Measurements from ENCODE around the gene SLC24A5. TPM values are rescaled to one million over a fixed set of nuclear protein-coding genes. Genes with fewer than 3 reads are reported as not detected.

Gene SLC24A5
- total and polyA plus RNA-seq, 10 of the 15 experiments (the other 5 are each of a cell fraction or from before 2014, with no cell fraction given), result not detected

DNA sequence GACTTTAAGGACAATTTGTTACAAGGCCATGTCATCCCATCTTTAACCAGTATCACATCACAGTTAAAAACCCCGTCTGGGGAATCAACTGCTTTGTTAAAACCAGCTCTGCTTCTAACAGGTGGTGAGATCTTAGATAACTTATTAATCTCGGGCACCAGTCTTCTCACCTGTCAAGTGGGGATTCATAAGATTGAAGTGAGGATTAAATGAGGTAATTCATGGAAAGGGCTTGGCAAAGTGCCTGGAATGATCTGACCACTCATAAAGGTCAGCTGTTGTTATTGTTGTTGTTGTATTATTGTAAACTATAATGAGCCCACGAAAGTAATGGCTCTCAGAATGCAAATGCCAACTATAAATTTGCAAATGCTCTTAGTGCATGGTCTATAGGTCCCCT, 30.1 kb upstream of the SLC24A5 start:
- BruUV-seq (replicated peaks), result no TSS peak
- ChIA-PET POLR2A (no interaction called here), SMC1A (ENCODE audit: uncharacterized antibody, unreplicated experiment) (no interaction called here), CTCF (no interaction called here), RAD21 (ENCODE audit: unreplicated experiment) (no interaction called here)
- Histone ChIP-seq H3K4me3 (no peak overlapping the region), H4K20me1 (ENCODE audit: control insufficient read depth, insufficient read depth) (no peaks in the 10 kb centered on the region), H3K27me3 (replicated peaks in 1 of 2; ENCODE audit: control insufficient read depth in 2 of 2, insufficient read depth in 2 of 2, low read length in 1 of 2) (no peaks in the 10 kb centered on the region), H3K4me2 (ENCODE audit: control insufficient read depth, insufficient read depth) (no peak overlapping the region), H3K9me3 (replicated peaks; ENCODE audit: control insufficient read depth, insufficient read depth, low read length) (no peaks in the 10 kb centered on the region; the same call in 2 of the 3 replicates), H3K79me2 (ENCODE audit: control insufficient read depth, insufficient read depth, low read length) (no peaks in the 10 kb centered on the region), H3K36me3 (ENCODE audit: control insufficient read depth in 2 of 2, insufficient read depth in 2 of 2, low read length in 1 of 2) (no peaks in the 10 kb centered on the region), H3K9ac (ENCODE audit: control insufficient read depth, insufficient read depth, low read length) (no peak overlapping the region), H2AFZ (ENCODE audit: control insufficient read depth, low read depth, low read length) (no peak overlapping the region), H3K4me1 (ENCODE audit: control insufficient read depth, insufficient read depth, low read length) (no peaks in the 10 kb centered on the region), H3K27ac (ENCODE audit: control insufficient read depth, insufficient read depth) (no peak overlapping the region)
- WGBS (ENCODE audit: insufficient coverage, insufficient replicate concordance, low lambda C conversion rate, missing lambda C conversion rate), result 0% methylated on average over 3 of the region's 3 CpGs
- intact Hi-C loops (cut with micrococcal nuclease; ENCODE audit: unreplicated experiment) (no loop called here), in situ Hi-C loops (cut with MboI) (no loop called here)
- no peak for DNase-seq (ENCODE audit: low read depth, low spot score)
- no peak for TF ChIP-seq NFYB (IDR thresholded peaks at IDR 0.05; ENCODE audit: insufficient read depth, low read depth, low read length)
- TF ChIP-seq NFIC (IDR thresholded peaks at IDR 0.05; ENCODE audit: low read depth, low read length), result no peak
- no peak for ATAC-seq
- no peak for FAIRE-seq

DNA sequence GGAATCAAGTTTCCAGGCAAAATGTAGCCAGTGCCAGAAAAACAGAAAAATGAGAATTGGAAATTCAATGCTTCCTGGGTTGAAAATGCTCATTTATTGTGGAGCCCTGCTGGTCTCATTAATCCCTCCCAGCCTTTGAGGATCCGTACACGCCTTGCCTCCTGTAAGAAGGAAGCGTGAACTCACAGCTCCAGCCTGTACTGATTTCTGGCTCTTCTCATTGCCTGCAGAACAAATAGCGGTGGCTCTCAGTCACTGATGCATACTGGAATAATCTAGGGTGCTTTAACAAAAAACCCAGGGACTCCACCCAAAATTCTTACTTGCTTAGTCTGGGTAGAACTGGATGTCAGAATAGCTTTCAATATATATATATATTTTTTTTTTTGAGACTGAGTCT, 29.3 kb upstream of the SLC24A5 start:
- ChIA-PET POLR2A (interaction anchor here (0.6 kb wide), 1 partner anchor 166 kb away, joined by 5 read pairs; no protein-coding TSS in a partner anchor), RAD21 (ENCODE audit: unreplicated experiment) (no interaction called here), SMC1A (ENCODE audit: uncharacterized antibody, unreplicated experiment) (no interaction called here), CTCF (no interaction called here)
- H3K27me3 ChIP-seq (replicated peaks in 1 of 2; ENCODE audit: control insufficient read depth in 2 of 2, insufficient read depth in 2 of 2, low read length in 1 of 2), result no peaks in the 10 kb centered on the region
- no peak overlapping the region for H3K9ac ChIP-seq (ENCODE audit: control insufficient read depth, insufficient read depth, low read length)
- in situ Hi-C loops (cut with MboI), result no loop called here
- H3K4me1 ChIP-seq (ENCODE audit: control insufficient read depth, insufficient read depth, low read length), result no peaks in the 10 kb centered on the region
- no peaks in the 10 kb centered on the region for H4K20me1 ChIP-seq (ENCODE audit: control insufficient read depth, insufficient read depth)
- H3K36me3 ChIP-seq (ENCODE audit: control insufficient read depth in 2 of 2, insufficient read depth in 2 of 2, low read length in 1 of 2), result no peaks in the 10 kb centered on the region
- no TSS peak for BruUV-seq (replicated peaks)
- H3K79me2 ChIP-seq (ENCODE audit: control insufficient read depth, insufficient read depth, low read length), result no peaks in the 10 kb centered on the region
- intact Hi-C loops (cut with micrococcal nuclease; ENCODE audit: unreplicated experiment), result no loop called here
- H3K4me2 ChIP-seq (ENCODE audit: control insufficient read depth, insufficient read depth), result no peak overlapping the region
- H3K9me3 ChIP-seq (replicated peaks; ENCODE audit: control insufficient read depth, insufficient read depth, low read length), result no peaks in the 10 kb centered on the region; the same call in 2 of the 3 replicates
- no peak overlapping the region for H3K27ac ChIP-seq (ENCODE audit: control insufficient read depth, insufficient read depth)
- H2AFZ ChIP-seq (ENCODE audit: control insufficient read depth, low read depth, low read length), result no peak overlapping the region
- no peak for DNase-seq (ENCODE audit: low read depth, low spot score)
- no peak for ATAC-seq
- H3K4me3 ChIP-seq, result no peak overlapping the region
- FAIRE-seq, result no peak
- WGBS (ENCODE audit: insufficient coverage, insufficient replicate concordance, low lambda C conversion rate, missing lambda C conversion rate), result 24% methylated on average over 4 of the region's 4 CpGs
- TF ChIP-seq, protein P1, sequence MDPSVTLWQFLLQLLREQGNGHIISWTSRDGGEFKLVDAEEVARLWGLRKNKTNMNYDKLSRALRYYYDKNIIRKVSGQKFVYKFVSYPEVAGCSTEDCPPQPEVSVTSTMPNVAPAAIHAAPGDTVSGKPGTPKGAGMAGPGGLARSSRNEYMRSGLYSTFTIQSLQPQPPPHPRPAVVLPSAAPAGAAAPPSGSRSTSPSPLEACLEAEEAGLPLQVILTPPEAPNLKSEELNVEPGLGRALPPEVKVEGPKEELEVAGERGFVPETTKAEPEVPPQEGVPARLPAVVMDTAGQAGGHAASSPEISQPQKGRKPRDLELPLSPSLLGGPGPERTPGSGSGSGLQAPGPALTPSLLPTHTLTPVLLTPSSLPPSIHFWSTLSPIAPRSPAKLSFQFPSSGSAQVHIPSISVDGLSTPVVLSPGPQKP (IDR thresholded peaks at IDR 0.05; ENCODE audit: low read depth, low read length), result no peak
- TF ChIP-seq ETV6 (conservative IDR thresholded peaks at IDR 0.05 in 1 of 2, IDR thresholded peaks at IDR 0.05 in 1 of 2; ENCODE audit: borderline replicate concordance in 1 of 2, low read depth in 1 of 2), result no peak
- no peak for TF ChIP-seq CHD4 (IDR thresholded peaks at IDR 0.05)
- TF ChIP-seq, protein P2, sequence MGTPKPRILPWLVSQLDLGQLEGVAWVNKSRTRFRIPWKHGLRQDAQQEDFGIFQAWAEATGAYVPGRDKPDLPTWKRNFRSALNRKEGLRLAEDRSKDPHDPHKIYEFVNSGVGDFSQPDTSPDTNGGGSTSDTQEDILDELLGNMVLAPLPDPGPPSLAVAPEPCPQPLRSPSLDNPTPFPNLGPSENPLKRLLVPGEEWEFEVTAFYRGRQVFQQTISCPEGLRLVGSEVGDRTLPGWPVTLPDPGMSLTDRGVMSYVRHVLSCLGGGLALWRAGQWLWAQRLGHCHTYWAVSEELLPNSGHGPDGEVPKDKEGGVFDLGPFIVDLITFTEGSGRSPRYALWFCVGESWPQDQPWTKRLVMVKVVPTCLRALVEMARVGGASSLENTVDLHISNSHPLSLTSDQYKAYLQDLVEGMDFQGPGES (IDR thresholded peaks at IDR 0.05), result no peak
- TF ChIP-seq, protein P3, sequence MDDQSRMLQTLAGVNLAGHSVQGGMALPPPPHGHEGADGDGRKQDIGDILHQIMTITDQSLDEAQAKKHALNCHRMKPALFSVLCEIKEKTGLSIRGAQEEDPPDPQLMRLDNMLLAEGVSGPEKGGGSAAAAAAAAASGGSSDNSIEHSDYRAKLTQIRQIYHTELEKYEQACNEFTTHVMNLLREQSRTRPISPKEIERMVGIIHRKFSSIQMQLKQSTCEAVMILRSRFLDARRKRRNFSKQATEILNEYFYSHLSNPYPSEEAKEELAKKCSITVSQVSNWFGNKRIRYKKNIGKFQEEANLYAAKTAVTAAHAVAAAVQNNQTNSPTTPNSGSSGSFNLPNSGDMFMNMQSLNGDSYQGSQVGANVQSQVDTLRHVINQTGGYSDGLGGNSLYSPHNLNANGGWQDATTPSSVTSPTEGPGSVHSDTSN (IDR thresholded peaks at IDR 0.05; ENCODE audit: insufficient replicate concordance, low read depth, low read length), result no peak
- no peak for TF ChIP-seq DPF2 (IDR thresholded peaks at IDR 0.05)
- TF ChIP-seq ASH2L (IDR thresholded peaks at IDR 0.05; ENCODE audit: borderline replicate concordance, low read depth), result no peak
- no peak for TF ChIP-seq EGR1 (IDR thresholded peaks at IDR 0.05; ENCODE audit: borderline replicate concordance in 1 of 2, low read depth in 2 of 2, low read length in 2 of 2)
- no peak for TF ChIP-seq MEF2B (IDR thresholded peaks at IDR 0.05; ENCODE audit: partially characterized antibody, poor library complexity, severe bottlenecking)
- no peak for TF ChIP-seq TAF1 (IDR thresholded peaks at IDR 0.05; ENCODE audit: borderline replicate concordance, low read depth, low read length)
- no peak for TF ChIP-seq BMI1 (IDR thresholded peaks at IDR 0.05; ENCODE audit: borderline replicate concordance)
- no peak for TF ChIP-seq YY1 (IDR thresholded peaks at IDR 0.05; ENCODE audit: low read depth, low read length)
- no peak for TF ChIP-seq IKZF1 (conservative IDR thresholded peaks at IDR 0.05)
- TF ChIP-seq ATF7 (IDR thresholded peaks at IDR 0.05; ENCODE audit: low read depth), result no peak

All from GM12878 (cell line).